Astrocyte of the hippocampus (primary cell): ENCODE results near the gene PTGFR.

ENCODE experiments used
- DNase-seq: peaks from one replicate; pipeline ENCODE4 v3.0.0; 2011; ENCODE audit warnings: low read depth, low spot score

PTGFR gene

DNA sequence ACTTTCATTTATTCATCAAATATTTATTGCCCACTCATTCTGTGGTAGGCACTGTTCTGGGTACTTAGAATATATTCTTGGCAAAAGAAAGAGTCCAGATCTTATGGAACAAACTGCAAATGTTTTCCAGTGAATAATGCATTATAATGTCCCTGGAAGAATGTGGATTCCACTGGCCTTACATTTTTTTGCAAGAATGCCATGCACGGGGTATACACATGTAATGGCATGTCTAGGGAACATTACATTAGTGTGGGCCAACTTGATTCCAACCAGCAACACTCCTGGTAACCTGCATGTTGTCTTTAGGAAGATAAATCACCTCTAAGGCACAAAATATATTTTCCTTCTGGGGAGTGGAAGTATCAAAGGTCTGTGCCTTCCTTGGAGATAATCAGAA is 96.4 kb downstream of the PTGFR start:
- no peak for DNase-seq
